Activated CD4-positive, alpha-beta T cell treated with anti-CD3 and anti-CD28 coated beads for 48 hours (primary cell): Measurements from ENCODE around the gene DNASE2B.
A peak's percentile ranks its signal among the peaks of the same experiment; 100 is the strongest.
"Not testable (repeated sequence)": the region's sequence is repeated elsewhere in the genome, so short reads cannot be mapped to it uniquely, and the experiment has no call there.

ENCODE experiments used
- DNase-seq: peaks from one replicate; pipeline ENCODE4 v3.0.0-alpha.2; 2020

Gene DNASE2B

GRCh38 chr1:84424513-84425149 lies 26.3 kb downstream of the DNASE2B start:
- DNase-seq: no peak

DNA sequence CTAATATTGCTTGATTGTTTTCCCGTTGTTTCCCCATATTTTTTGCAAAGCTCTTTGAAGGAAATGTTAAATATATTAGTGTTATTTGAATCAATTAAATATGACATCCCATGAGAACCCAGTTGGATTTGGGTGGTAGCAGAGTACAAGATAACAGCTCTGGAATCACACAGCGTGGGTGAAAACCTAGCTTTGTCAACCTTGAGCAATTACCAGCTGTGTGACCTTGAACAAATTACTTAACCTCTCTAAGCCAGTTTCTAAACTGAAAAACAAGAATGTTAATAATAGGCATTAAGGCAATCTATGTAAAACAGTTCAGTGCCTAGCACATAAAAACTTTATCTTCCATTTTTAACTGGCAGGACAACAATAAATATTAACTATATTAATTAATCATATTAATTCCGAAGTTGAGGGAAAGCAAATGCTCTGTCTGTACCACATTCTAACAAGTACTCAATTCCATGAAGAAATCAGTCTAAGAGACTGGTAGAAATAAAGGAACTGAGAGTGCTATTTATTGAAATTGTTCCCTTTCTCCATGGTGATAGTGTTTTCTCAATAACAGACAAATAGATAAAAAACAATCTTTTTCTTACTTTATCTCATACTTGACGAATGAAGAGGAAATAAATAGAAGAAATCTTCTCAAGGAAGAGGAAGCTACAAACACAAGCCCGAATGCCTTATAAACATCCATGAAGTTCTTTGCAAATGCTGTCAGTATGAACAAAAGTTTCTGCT lies 27.0 kb downstream of the DNASE2B start:
- no peak for DNase-seq

- no peak for DNase-seq
Observed at GRCh38 chr1:84426376-84426775, 28.1 kb downstream of the DNASE2B start.

GRCh38 chr1:84427250-84428188 lies 29.2 kb downstream of the DNASE2B start:
- no peak for DNase-seq

DNA sequence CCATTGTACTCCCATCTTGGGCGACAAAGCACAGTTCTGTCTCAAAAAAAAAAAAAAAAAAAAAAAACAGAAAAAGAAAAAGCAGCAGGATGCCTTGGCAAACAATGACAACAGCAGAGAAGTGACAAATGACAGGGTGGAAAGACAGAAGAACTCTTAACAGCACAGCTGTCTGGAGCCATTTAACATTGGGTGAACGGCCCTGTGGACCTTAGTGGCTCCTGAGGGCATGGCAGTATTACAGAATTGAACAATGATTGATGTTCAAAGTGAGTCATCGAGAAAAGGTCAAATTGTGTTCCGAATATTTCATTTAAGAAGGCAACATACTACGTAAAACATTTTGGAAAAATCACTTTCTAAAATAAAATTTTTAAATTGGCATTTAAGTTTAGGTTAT lies 30.0 kb downstream of the DNASE2B start:
- no peak for DNase-seq

- no peak for DNase-seq
Observed at GRCh38 chr1:84429231-84429630, 30.9 kb downstream of the DNASE2B start.

DNA sequence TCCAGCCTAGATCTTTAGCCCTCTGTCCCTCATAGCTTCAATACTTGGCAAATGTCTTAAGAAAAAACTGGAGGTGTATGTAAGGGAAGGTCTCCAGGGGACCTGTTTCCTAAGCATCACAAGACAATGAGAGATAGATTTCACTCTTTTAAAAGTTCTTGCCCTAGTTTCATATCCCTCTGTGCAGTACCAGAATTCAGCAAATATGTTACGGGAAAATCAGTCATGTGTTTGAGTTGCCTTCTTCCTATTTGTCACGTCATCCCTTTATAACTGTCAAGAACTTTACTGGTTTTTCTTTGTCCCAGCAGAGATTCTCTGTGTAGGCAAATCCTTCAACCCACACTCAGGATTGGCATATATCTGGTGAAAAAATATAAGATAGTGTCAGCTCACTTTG lies 32.3 kb downstream of the DNASE2B start:
- DNase-seq: no peak

DNA sequence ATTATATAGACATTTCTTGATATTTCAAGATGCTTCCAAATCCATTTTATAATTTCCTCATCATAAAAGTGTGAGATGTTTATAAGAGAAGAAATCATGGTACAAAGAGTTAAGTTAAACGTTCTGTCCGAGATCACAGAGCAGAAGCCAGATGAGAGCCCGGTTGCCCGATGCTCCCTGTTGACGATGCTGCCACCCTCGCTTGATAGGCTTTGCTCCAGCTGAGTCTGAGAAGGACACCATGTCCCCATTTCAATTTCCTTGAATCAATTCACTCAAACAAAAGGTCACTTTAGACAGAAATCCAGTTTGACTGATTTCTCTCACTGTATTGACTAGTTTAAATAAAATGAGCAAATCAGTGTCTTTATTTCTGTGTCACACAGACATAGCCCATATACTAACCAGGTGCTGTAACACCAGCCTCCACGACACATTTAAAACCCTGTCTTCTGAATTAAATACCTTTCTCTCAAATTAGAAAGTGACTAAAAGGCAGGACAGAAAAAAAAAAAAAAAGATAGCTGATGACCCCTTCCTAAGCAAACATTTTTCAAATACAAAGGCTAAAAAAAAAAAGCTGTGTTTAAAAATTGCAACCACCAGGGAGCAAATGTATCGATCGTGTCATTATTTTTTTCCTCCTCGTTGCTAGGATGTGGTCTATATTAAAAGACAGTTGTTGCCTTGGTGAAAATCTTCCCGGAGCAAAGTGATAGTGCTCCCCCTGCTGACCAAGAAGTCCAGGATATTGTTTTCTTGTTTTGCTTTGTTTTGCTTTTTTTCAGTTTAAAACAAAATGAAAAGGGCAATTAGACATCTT lies 35.2 kb downstream of the DNASE2B start:
- DNase-seq: peak; percentile 54

DNA sequence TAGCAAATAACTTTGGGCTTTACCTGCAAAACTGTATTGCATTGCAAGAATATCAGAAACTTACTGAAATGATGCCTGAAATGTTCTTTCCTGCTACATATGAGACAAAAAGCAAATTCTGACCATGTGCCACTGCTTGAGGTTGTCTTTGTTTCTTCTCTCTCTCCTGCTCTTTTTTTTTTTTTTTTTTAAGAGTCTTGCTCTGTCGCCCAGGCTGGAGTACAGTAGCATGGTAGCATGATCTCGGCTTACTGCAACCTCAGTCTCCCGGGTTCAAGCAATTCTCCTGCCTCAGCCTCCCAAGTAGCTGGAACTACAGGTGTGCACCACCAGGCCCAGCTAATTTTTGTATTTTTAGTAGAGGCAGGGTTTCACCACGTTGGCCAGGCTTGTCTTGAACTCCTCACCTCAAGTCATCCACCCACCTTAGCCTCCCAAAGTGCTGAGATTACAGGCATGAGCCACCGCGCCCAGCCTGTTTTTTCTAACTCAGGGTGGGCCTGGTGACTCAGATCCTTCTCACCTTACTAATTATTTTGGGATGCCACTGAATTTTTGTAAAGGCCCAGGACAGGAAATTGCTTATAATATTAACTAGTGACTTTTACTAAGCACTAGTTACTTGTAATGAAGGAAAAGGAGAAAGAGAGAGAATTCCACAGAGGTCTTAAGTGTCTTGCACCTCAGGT lies 35.9 kb downstream of the DNASE2B start:
- no peak for DNase-seq

DNA sequence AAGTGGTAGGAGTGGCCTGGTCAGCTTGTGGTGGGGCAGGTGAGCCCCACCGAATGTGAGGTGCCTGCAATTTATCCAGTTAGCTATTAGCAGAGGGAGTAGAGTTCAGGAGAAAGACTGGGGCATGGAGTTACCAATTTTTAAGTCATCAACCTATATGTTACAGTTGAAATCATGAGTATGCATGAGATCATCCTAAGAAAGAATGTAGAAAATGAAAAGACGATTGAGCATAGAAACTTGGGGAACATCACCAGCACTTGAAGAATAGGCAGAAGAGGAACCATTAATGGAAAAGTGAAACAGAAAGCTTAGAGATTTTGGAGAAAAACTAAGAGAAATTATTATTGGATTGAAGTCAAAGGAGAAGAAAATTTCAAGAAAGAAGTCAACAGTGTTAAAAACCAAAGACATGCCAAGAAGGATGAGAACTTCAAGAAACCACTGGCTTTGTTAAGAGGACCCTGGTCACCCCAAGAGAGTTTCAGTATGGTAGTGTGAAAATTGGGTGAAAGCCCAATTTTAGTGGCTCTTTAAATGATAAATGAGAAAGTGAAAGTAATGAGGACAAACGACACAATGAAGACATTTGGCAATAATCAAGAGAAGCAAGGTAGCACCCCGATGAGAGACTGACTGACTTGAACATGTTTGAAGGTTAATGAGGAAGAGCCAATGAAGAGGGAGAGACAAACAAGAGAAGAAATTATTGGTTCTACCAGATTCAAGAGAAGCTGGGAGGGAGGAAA lies 36.7 kb downstream of the DNASE2B start:
- DNase-seq: no peak

DNA sequence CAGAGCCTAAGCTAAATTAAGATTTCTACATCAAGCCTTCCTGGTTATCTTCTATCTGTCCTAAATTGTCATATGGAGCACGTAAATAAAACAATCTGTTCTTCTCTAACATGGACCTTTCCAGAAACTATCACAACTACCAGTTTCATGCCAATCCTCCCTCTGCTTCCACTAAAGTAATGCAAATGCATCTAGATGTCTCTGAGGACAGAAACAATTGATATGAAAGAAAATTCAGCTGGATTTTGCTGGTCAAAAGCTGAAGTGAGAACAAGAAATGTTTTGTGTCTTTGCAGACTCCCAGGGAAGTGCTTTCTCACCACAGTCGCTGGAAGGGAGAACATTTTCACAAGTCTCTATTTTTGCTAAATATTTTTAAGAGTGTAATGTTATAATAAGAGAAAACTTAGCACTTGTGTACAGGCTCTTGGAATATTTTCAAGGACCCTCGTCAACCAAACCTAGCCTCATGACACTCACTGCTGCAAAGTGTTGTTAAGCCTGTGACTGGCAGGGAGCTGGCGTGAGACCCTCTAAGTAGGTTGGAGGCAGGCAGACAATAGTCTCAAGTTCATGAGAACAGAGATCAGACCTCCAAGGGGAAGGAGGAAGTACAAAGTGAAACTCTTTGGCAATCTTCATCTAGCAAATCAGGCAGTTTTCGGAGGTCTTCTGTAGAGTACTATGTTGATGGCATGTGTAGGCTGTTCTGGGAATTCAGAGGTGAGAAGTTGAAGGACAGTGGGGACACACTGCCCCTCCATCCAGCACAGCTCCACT lies 38.8 kb downstream of the DNASE2B start:
- DNase-seq: no peak

DNA sequence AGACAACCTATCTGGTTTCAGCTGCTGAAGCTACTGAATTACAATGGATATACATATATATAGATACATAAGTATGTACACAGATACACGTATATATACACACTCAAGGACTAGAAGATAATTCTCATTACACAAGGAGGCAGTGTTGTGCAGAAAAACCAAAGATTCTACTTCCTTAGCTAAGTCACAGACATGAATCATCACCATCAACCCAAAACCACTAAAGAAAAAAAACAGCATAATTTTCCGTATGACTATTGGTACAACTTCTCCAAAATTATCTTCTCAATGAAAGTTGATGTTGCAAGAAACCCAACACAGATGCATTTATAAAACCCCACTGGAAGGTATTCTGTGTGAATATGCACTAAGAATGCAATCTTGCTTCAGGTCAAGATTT lies 44.0 kb downstream of the DNASE2B start:
- DNase-seq: no peak

GRCh38 chr1:84442747-84443646 lies 44.7 kb downstream of the DNASE2B start:
- peak; percentile 51 for DNase-seq

GRCh38 chr1:84448704-84449103 lies 50.4 kb downstream of the DNASE2B start:
- not testable (repeated sequence) for DNase-seq

DNA sequence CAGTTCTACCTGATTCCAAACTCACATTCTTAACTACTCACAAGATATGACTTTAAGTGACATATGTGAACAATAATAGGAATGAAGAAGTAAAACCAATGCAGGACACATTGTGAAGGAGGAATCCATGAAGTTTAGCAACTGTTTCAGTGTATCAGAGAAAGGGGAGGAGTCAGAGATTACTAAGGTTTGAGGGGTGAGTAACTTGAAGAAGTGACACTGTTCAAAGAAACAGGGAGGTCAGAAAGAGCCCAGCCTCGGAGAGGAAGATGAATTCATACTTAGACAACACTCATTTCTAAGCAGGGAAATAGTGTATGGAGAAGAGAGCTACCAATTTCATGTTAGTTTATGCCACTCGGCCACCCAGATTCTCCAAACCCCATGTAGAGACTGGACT lies 52.6 kb downstream of the DNASE2B start:
- DNase-seq: no peak

- DNase-seq: no peak
Observed at GRCh38 chr1:84452436-84452835, 54.2 kb downstream of the DNASE2B start.

GRCh38 chr1:84462118-84462517 lies 63.8 kb downstream of the DNASE2B start:
- DNase-seq: no peak
